ENCODE data around the gene POLR1A.

POLR1A gene

DNA sequence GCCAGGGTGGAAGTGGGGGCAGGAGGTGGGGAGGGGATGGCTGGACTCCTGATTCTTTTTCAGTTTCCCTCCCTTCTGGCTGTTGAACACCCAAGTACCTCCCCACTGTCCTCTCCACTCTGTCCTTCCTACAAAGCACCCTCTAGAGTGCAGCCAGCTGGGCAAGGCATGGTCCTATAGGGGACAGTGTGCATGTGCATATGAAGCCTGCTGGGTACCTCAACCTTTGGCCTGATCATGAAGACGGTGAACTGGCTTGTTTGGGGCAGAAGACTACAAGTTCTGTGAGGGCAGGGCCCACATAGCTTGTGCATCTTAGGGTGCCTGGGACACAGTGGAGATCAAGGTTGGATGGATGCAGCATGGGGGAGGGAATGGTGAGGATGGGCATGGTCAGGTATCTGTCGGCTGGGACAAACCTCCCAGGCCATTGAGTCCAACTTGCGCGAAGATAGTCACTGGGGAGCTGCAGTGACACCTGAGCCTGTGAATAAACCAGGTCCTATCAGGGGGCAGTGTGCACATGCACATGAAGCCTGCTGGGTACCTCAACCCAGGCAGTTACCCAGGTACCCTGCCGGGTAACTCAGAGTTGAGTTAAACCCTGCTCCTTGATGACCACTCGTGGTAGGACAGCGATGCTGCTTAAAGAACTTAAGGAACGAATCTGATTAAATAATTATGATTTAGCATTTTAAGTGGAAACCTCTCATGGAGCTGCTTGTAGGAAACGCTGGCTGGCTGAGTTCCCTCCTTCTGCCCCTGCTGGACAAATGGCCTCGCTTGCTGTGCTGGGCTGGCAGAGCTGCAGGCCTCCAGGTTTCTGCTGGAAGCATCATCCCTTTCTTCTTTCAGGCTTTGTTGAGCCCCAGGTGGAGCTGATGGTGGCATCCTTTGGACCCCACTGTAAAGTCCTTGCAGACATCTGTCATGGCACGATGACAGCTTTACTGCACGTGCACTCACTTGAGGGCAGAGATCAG is 84.0 kb downstream of the POLR1A start:
- DNase-seq (ENCODE audit: low spot score), result no peak

DNA sequence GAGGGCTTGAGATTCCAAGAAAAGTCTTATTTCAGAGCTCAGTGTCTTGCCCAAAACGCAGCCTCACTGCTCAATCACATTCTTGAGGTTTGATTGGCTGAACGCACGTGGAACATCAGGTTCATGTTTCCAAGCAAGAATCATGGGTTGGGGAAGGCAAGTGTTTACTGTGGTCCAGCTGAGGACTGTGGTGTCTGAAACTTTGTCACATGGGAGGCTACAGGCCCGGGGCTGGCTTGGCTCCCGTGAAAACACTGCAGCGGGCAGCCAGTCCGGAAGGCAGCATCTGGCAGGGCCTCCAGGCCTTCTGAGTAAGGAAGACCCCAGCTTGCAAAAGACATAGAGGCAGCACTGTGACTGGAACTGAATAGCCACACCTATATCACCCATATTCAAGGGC is 84.7 kb downstream of the POLR1A start:
- no peak for DNase-seq (ENCODE audit: low spot score)

DNA sequence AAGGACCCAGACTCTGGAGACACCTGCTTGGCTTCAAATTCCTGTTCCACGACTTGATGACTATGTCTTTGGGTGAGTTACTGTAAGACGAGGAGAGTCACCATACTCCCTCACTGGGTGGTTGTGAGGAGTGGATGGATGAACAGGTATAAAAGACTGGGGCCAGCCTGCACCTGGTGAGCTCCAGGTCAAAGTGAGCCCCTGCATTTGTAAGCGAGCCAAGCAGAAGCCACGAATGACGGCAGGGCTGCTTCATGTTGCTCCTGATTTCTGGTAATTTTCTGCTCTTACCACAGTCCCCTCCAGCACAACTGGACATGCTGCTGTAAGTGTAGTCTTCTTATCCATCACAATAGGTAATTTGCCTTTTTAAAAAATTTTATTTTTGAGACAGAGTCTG is 86.6 kb downstream of the POLR1A start:
- no peak for DNase-seq (ENCODE audit: low spot score)

DNA sequence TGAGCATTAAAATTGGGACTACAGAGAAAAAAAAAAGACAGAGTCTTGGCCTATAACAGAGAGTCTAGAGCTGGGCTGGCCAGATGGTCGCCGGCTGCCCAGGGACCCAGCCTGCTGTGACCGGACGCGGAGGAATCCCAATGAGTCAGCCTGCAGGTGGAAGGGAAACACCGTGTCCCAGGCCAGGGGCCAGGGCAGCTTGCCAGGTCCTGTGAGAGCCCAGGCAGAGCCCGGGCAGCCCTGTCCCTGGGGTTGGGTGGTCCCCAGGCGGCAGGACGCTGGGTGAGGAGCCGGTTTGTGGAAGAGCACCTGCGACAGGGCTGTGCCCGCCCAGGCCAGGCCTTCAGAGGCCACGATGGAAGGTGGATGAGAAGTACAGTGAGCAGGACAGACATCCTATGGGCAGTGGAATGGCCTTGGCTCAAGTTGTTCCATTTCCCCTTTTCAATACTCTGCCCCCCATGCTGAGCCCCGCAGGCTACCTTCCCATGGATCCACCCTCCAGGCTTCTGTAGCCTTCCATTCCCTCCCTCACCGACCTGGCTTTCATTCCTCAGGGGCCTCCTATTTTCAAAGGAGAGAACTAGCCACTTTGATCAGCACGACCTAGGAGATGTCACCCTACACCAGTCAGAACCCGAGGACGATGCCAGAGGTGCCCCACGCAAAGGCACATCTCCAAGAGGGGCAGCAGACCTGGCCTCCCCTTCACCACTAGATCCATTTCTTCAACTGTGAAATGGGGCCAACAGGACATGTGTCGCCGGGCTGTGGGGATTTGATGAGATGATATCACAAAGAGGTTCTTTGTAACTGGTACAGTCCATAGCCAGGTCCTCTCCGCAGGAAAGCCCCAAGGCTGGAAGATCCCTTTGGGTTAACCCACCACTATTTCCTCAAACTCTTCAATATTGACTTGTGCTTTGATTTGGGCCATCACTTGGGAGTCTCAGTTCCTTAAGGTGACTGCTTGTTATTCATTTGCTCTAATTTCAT is 87.5 kb downstream of the POLR1A start:
- DNase-seq (ENCODE audit: low spot score), result no peak

DNA sequence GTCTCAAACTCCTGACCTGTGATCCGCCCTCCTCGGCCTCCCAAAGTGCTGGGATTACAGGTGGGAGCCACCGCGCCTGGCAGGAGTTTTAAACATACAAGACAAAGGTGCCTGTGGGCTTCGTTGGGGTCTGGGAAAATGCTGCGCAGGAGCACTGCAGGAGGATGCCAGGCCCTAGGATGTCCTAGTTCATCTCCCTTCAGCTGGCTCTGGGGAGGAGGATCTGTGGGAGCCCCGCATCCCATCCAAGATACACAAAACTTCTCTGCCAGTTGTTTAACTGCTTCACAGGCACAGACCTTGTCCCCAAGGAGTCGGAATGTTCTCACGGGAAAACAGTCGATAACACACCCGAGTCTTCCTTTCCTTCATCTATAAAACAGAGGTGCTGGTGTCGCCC is 89.1 kb downstream of the POLR1A start:
- DNase-seq (ENCODE audit: low spot score), result no peak

DNA sequence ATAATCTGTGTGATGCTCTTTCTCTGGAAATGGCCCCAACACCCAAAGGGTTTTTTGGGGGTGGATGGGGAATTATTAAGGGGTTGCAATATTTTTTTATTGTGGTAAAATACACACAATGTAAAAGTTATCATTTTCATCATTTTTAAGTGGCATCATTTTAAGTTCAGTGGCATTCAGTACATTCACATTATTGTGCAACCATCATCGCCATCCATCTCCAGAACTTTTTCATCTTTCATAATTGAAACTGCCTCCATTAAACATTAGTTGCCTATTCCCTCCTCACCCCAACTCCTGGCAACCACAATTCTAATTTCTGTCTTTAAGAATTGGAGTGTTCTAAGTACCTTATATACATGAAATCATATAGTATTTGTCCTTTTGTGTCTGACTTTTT is 90.0 kb downstream of the POLR1A start:
- DNase-seq (ENCODE audit: low spot score), result no peak

DNA sequence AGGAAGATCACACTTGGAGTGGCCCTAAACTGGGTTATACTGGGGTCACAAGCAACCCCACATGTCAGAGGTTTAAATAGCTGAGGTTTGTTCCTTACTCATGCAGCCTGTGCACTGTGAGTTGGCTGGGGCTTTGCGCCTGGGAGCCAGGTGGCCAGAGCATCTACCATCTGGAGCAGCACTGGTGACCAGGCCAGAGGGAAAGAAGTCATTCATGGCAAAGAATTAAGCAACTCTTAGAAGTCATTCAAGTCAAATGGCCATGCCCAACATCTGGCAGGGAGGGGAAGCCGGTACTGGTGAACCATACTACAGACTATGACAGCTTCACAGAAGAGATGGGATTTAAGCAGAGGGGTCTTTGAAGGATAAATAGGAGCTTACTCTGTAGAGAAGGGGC is 90.7 kb downstream of the POLR1A start:
- no peak for DNase-seq (ENCODE audit: low spot score)

DNA sequence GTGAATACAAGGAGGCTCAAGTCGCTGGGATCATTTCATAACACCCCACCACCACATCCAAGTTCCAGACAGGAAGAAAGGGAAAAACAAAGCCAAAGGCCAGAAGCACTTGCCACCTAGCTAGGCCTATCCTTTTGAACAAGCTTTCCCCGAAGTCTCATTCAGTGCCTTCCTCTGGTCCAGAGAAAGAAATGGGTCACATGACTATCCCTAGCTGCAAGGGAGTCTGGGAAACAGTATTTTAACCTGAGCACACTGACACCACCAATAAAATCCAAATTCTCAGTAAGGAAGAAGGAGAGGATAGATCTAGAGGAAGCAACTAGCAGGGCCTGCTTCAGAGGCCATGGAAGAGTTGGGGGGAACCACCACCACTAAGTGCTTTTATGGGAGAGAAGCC is 91.2 kb downstream of the POLR1A start:
- DNase-seq (ENCODE audit: low spot score), result no peak

DNA sequence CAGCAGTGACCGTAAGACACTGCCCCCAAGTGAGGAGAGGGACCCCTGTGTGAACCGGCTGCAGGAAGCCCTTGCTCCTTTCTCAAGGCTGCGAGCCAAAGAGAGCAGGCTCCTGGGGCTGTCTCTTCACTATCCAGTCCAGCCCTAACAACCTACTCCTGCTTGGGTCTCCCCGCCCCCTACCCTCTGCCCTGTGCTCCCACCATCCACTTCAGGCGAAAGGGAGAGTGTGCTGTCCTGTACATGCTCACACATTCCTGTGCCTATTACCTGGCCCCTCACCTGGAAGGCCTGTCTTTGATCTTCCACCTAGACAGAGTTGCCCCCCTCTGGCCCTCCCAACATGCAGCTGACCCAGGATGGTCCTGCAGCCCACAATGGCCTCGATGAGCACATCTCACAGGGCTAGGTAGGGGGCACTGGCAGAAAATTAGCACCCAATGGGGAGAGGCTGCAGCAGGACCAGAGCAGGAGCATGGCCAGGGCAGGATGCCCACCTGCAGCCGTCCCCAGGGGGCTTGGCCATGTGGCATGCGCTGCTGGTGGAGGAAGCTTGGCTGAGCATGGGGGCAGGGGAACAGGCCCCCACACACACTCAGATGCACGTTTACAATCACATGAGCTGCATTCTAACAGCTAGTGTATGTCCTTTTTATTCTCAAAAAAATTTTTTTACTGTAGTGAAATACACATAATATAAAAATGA is 93.5 kb downstream of the POLR1A start:
- DNase-seq (ENCODE audit: low spot score), result no peak

DNA sequence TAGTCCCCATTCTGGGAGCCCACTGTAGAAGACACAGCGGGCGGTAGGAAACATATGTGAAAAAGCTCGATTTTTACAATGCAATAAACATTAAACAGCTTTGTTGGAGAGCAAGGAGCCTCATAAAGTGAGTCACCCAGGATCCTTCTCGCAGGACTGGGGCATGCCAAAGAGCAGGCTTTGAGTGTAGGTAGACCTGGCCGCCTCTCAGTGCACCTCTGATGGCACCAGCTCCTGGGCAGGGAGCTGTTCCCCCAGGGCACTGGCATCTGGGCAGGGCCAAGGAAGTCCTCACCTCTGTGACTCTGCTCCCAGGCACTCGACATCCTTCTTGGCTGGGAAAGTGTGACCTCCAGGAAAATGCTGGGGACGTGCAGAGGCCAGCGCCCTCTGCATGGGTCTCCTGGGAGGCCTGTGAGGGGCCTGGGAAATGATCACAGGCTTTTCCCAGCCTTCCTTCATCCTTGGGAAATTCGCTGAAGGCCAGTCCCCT is 94.2 kb downstream of the POLR1A start:
- DNase-seq (ENCODE audit: low spot score), result no peak

DNA sequence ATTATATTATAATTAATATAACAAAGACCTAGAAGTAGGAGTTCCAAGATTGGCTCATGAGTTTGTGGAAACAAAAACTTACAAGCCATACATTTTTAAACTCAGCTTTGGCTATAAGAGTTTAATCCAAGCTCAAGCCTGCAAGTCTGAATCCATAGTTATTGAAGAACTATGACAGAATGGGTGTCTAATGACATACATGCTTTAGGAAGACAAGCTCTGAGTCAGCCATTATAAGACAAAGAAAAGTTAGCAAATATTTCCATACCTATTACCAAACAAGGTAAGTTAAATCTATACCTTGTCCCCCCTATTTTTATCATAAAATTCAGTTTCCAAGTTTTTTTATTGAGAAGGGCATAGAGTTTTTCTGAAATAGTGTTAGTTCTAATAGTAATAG is 95.6 kb downstream of the POLR1A start:
- DNase-seq (ENCODE audit: low spot score), result no peak

DNA sequence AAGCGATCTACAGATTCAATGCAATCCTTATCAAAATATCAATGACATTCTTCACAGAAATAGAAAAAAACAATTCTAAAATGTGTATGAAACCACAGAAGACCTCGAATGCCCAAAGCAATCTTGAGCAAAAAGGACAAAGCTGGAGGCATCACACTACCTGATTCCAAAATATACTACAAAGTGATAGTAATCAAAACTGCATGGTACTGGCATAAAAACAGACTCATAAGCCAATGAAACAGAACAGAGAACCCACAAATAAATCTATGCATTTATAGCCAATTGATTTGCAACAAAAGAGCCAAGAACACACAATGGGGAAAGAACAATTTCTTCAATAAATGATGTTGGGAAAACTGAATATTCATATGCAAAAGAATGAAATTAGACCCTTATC is 99.2 kb downstream of the POLR1A start:
- no peak for DNase-seq (ENCODE audit: low spot score)

DNA sequence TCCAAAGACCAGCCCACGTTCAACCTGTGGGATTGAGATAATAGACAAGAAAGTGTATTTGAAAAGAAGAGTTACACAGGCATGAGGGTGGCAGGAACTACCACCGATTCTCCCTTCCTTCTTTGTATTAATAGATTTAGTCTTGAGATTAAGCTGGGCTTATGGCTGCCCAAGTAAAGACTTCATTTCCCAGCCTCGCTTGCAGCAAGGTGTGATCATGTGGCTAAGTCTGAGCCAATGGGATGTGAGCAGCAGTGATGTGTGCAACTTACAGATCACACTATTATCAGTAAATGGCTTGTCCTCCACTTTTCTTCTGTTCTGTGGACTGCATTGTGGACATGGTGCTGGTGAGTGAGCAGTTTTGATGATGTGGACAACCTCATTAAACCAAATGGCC is 101.7 kb downstream of the POLR1A start:
- no peak for DNase-seq (ENCODE audit: low spot score)

DNA sequence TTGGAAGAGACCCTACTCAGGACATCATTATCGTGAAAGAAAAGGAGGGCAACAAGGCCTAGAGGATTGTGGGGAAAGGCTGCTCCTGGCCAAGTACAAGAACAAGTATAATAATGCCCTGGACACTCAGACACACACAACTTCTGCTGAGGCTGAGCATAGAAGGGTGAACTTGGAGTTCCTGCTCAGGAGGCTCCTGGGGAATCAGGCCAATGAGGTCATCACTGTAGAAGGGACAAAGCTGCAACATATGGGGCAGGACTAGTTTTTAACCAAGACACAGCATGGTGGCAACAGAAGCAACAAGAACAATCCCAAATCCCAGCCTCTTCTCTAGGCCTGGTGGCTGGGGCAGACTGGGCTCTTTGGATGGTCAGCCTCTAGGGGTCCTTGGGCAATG is 102.6 kb downstream of the POLR1A start:
- DNase-seq (ENCODE audit: low spot score), result no peak

DNA sequence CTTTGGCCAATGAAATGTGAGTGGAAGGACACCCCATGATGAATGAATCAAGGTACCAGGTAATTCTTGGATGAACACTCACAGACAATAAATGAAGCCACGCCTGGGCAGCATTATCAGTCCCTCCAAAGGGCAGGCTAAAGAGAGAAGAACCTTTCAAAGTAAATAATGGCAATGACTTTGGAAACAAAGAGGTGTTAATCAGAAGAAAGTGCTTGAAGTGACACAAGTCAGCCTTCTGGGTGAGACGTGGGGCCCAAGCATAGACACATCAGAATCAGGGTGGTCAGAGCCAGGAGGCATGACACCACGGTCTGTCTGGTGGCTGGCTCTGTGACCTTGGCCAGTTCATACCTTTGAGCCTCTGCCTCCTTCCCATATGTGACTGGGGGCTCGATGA is 103.3 kb downstream of the POLR1A start:
- no peak for DNase-seq (ENCODE audit: low spot score)

DNA sequence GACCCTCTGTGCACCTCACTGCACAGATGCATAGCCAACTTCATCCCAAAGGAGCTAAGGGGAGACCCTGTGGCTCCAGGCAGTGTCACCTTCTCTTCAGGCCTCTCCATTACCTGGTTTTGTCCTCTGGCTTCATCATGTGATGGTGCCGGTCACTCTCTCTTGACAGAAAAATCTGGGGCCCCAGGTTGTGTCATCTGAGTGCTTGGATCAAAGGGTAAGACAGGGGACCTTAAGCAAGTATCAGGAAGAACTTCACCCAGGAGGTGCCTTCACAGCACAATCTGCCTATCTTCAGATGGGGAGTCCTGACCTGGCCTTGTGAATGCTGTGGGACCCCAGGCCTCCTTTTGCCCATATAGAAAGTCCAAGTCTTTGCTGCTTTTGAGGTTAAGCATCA is 104.4 kb downstream of the POLR1A start:
- no peak for DNase-seq (ENCODE audit: low spot score)

DNA sequence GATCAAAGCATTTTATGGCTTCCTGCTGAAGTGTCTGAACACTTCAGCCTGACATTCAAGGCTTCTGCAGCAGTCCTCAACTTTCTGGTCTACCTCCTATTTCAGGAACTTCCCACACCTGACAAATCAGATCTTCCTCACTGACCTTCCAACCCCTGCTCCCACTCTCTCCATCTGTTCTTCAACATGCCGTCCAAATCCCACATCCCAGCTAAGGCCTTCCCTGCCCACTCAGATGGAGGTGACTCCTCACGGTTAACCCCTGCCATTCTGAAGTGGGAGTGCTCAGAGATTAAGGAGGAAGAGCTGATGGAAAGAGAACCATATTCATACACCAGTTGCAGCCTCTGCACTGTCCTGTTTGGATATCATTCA is 104.8 kb downstream of the POLR1A start:
- DNase-seq (ENCODE audit: low spot score), result no peak

DNA sequence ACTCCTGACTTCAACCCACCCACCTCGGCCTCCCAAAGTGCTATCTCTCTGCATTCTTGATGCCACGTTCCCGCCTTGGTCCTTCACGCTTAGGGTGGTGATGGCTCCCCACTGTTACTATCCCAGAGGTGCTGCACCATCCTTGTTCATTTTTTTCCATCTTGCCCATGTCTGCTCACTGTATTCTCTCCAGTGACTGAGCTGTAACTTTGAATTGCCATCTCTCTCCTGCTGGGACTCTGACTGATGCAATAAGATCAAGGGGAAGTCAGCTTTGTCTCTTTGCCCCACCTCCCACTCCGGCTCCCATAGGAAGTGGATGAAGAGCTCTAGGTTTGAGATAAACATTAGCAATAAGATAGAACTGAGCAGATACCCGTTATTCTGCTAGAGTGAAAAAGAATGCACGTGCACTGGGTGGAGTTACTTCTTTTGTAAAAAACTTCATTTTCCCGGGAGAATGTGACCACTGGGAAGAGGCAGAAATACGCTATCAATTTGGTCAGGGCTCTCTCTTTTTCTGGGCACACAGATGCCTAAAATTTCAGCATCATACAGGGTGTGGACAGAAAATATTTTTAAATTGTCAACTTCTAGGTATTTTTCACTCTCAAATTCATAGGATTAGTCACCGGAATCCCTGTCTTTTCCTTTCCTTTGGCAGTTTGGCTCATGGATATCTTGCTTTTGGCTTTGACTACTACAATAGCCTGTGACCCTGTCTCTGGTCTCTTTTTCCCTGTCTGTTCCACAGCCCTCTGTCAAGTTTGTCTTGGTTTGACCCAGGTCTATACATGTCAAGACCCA is 105.4 kb downstream of the POLR1A start:
- no peak for DNase-seq (ENCODE audit: low spot score)

DNA sequence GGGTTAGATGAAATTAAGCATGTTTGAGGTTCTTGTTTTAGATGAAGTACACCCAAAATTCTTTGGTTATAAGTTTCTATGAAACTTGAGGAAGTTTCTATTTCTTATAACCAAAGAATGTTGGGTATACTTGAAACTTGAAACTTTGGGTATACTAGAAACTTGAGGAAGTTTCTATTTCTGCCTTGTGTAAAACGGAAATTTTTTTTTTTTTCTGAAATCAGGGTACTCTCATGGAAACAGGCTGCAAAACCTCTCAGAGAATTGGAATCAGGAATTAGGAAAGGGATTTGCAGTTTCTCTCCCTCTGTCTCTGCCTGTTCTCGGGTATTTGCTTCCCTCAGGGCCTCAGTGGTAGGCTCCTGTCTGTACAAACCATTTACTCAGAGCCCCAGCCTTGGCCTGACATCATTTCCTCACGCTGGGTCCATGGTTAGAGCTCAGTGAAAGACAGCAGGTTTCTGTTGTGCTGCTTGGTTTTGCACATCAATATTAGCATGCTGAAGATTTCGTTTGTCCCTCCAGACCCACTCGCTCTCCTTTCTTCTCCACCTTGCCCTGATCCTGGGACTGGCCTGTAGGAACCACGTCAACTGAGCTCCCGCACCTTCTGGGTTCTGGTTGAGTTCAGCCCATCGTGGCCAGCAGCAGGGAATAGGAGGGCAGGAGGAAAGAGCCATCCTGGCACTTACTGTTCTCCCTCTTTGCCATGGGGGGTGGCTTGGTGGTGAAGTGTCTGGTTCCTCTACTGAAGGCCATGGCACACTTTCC is 106.4 kb downstream of the POLR1A start:
- no peak for DNase-seq (ENCODE audit: low spot score)

Data from D341Med (cell line).